Loucy (cell line): ENCODE measurements around the gene TENT4B.

Experiments used
- H2AFZ ChIP-seq: fragments of 200-600 bp; sonication (generic); 2 replicates; pipeline ENCODE4 v1.6.0; 2016; ENCODE audit warnings: antibody characterized with exemption, mild to moderate bottlenecking, low read length, moderate library complexity
- H3F3A ChIP-seq: fragments of 200-600 bp; 2 replicates; pipeline ENCODE4 v1.6.0; 2016; ENCODE audit warnings: antibody characterized with exemption, low read depth, mild to moderate bottlenecking
- H3K27me3 ChIP-seq: fragments of 200-600 bp; sonication (generic); 2 replicates; pipeline ENCODE4 v1.6.1; 2014; ENCODE audit warnings: low read length, mild to moderate bottlenecking; ENCODE audit not compliant: insufficient read depth, poor library complexity, severe bottlenecking
- H3K36me3 ChIP-seq: fragments of 200-600 bp; sonication (generic); 2 replicates; pipeline ENCODE4 v1.6.1; 2016; ENCODE audit warnings: low read length; ENCODE audit not compliant: insufficient read depth
- H3K4me1 ChIP-seq: fragments of 200-600 bp; sonication (generic); 2 replicates; pipeline ENCODE4 v1.5.1; 2014; ENCODE audit warnings: low read length, mild to moderate bottlenecking; ENCODE audit not compliant: insufficient read depth, poor library complexity, severe bottlenecking
- H3K4me2 ChIP-seq: fragments of 200-600 bp; sonication (generic); 2 replicates; pipeline ENCODE4 v1.6.0; 2014; ENCODE audit warnings: antibody characterized with exemption, low read length, low read depth, mild to moderate bottlenecking; ENCODE audit not compliant: poor library complexity, severe bottlenecking
- H3K4me3 ChIP-seq: fragments of 200-600 bp; sonication (generic); 2 replicates; pipeline ENCODE4 v1.5.1; 2014; ENCODE audit warnings: low read length, mild to moderate bottlenecking, mixed read lengths; ENCODE audit not compliant: poor library complexity, severe bottlenecking
- H3K79me2 ChIP-seq: fragments of 200-600 bp; sonication (generic); 2 replicates; pipeline ENCODE4 v1.6.1; 2014; ENCODE audit warnings: low read length; ENCODE audit not compliant: insufficient read depth
- H3K9ac ChIP-seq: fragments of 200-600 bp; sonication (generic); 2 replicates; pipeline ENCODE4 v1.6.0; 2014; ENCODE audit warnings: mild to moderate bottlenecking, low read depth, low read length, moderate library complexity; ENCODE audit not compliant: poor library complexity, severe bottlenecking
- H3K9me2 ChIP-seq: fragments of 200-600 bp; sonication (generic); replicated peaks from 2 replicates; pipeline ENCODE4 v1.6.1; 2016; ENCODE audit warnings: low read depth, low read length, mixed read lengths
- H3K9me3 ChIP-seq: fragments of 200-600 bp; sonication (generic); 2 replicates; pipeline ENCODE4 v1.6.1; 2014; ENCODE audit warnings: mild to moderate bottlenecking, antibody characterized with exemption, low read length, low read depth; ENCODE audit not compliant: insufficient read depth
- H4K20me1 ChIP-seq: fragments of 200-600 bp; sonication (generic); 2 replicates; pipeline ENCODE4 v1.6.0; 2014; ENCODE audit warnings: antibody characterized with exemption, low read length, mild to moderate bottlenecking; ENCODE audit not compliant: insufficient read depth, poor library complexity, severe bottlenecking
- EZH2phosphoT487 ChIP-seq: fragments of 200-600 bp; IDR thresholded peaks from 2 replicates; pipeline ENCODE4 v1.6.1; 2018; ENCODE audit warnings: antibody characterized with exemption, mild to moderate bottlenecking, moderate library complexity, borderline replicate concordance
- TF ChIP-seq, protein P1 (sequence below): fragments of 200-600 bp; sonication (generic); conservative IDR thresholded peaks from 2 replicates; pipeline ENCODE4 v1.5.1; 2014; ENCODE audit warnings: mild to moderate bottlenecking, antibody characterized with exemption, low read length

TENT4B gene

DNA sequence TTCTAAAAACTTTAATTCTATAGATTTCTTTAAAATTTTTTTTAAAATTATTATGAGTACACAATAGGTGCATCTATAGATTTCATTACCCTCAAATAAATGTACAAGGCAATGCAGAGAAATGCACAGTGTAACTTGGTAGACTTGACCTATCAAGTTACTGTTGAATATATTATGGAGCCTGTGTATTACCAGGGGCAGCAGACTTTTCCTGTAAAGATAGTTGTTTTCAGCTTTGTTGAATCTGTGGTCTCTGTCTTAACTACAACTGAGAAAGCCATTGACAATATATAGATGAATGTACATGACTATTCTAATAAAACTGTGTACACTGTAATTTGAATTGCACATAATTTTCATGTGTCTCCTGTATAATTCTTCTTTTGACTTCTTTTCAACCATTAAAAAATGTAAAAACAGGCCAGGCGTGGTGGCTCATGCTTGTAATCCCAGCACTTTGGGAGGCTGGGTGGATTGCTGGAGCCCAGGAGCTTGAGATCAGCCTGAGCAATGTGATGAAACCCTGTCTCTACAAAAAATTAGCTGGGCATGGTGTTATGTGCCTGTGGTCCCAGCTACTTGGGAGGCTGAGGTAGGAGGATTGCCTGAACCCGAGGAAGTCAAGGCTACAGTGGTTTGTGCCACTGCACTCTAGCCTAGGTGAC is 39.4 kb downstream of the TENT4B start:
- H3K36me3 ChIP-seq, result no peaks in the 10 kb centered on the region
- no peak overlapping the region for H2AFZ ChIP-seq
- no peaks in the 10 kb centered on the region for H3K9me3 ChIP-seq
- H3K9ac ChIP-seq, result no peak overlapping the region
- no peak overlapping the region for H3K4me2 ChIP-seq
- no peak overlapping the region for H3K4me3 ChIP-seq
- H3K27me3 ChIP-seq, result no peaks in the 10 kb centered on the region
- peaks cover 47% of the 10 kb centered on the region; the same call in 1 of the 2 replicates for H3K79me2 ChIP-seq
- TF ChIP-seq EZH2phosphoT487, result no peak
- TF ChIP-seq, protein P1, sequence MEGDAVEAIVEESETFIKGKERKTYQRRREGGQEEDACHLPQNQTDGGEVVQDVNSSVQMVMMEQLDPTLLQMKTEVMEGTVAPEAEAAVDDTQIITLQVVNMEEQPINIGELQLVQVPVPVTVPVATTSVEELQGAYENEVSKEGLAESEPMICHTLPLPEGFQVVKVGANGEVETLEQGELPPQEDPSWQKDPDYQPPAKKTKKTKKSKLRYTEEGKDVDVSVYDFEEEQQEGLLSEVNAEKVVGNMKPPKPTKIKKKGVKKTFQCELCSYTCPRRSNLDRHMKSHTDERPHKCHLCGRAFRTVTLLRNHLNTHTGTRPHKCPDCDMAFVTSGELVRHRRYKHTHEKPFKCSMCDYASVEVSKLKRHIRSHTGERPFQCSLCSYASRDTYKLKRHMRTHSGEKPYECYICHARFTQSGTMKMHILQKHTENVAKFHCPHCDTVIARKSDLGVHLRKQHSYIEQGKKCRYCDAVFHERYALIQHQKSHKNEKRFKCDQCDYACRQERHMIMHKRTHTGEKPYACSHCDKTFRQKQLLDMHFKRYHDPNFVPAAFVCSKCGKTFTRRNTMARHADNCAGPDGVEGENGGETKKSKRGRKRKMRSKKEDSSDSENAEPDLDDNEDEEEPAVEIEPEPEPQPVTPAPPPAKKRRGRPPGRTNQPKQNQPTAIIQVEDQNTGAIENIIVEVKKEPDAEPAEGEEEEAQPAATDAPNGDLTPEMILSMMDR, result no peak
- peaks cover 22% of the 10 kb centered on the region for H3K4me1 ChIP-seq
- no peaks in the 10 kb centered on the region for H3K9me2 ChIP-seq
- H3F3A ChIP-seq, result no peaks in the 10 kb centered on the region
- no peaks in the 10 kb centered on the region for H4K20me1 ChIP-seq

DNA sequence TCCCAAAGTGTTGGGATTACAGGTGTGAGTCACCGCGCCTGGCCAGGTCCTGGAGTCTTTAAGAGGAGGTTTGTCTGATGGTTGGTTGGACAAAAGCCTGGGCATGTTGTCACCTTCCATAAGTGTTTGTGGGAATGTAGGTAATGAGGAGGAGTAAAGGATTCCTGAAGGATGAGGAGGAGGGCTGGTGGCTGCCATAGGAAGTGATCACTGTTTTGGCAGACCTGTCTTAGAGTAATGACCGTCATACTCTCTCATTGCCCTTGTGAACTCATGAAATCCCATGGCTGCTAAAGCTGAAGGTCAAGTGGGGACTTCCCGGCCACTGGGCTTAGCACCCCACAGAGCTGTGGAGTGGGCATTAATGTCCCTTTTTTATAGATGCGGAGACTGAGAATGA is 40.5 kb downstream of the TENT4B start:
- Histone ChIP-seq H3K4me3 (no peak overlapping the region), H3K4me2 (no peak overlapping the region), H3K79me2 (peaks cover 44% of the 10 kb centered on the region; the same call in 1 of the 2 replicates), H3K9me3 (no peaks in the 10 kb centered on the region), H3K4me1 (peaks cover 26% of the 10 kb centered on the region), H3K27me3 (no peaks in the 10 kb centered on the region), H3K36me3 (no peaks in the 10 kb centered on the region), H2AFZ (no peak overlapping the region), H4K20me1 (no peaks in the 10 kb centered on the region), H3K9ac (no peak overlapping the region), H3K9me2 (no peaks in the 10 kb centered on the region), H3F3A (no peaks in the 10 kb centered on the region)
- no peak for TF ChIP-seq EZH2phosphoT487
- TF ChIP-seq, protein P1, result no peak

DNA sequence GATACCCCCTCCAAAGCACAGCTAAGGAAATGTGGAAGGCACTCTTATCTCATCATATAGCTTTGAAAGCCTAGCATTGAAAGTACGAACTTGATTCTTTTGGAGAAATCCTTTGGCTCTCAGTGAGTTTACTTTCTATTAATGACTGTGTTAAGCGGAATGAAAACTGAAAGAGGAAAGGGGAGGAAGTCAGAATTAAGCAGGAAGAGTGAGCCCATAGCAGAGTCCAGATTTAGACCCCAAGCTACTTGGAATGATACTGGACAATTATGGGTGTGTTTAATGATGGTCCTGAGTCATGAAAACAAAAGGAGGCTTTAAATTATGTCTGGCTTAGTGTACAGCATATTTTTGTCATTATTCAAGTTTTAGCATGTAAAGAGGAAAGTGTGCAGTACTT is 42.2 kb downstream of the TENT4B start:
- H3K4me2 ChIP-seq, result no peak overlapping the region
- peaks cover 29% of the 10 kb centered on the region for H3K4me1 ChIP-seq

More for the DNA sequence above, 42.2 kb downstream of the TENT4B start:
- H3K79me2 ChIP-seq, result peaks cover 45% of the 10 kb centered on the region; the same call in 1 of the 2 replicates
- no peak overlapping the region for H3K4me3 ChIP-seq
- no peaks in the 10 kb centered on the region for H3K9me3 ChIP-seq
- H3K9ac ChIP-seq, result no peak overlapping the region
- H4K20me1 ChIP-seq, result no peaks in the 10 kb centered on the region
- no peak overlapping the region for H2AFZ ChIP-seq
- no peaks in the 10 kb centered on the region for H3K9me2 ChIP-seq
- H3F3A ChIP-seq, result no peaks in the 10 kb centered on the region
- no peaks in the 10 kb centered on the region for H3K27me3 ChIP-seq
- H3K36me3 ChIP-seq, result no peaks in the 10 kb centered on the region
- no peak for TF ChIP-seq EZH2phosphoT487
- TF ChIP-seq, protein P1, result no peak
